K562 (cell line): ENCODE results near the gene BIRC5. TPM values are rescaled to one million over a fixed set of nuclear protein-coding genes. Genes with fewer than 3 reads are reported as not detected.
A peak's percentile ranks its signal among the peaks of the same experiment; 100 is the strongest.

ENCODE experiments used
- CHD1 ChIP-seq: fragments of 200-600 bp; sonication (generic); IDR thresholded peaks from one replicate; pipeline ENCODE4 v1.6.1; 2012; ENCODE audit warnings: mild to moderate bottlenecking, moderate library complexity, low read length, inconsistent platforms
- LCOR ChIP-seq: sonication (generic); formaldehyde crosslinking; IDR thresholded peaks from 2 replicates; pipeline ENCODE4 v1.8.0; 2022; ENCODE audit warnings: mild to moderate bottlenecking, missing genetic modification reagents
- MGA ChIP-seq: fragments of 450-650 bp; IDR thresholded peaks from 2 replicates; pipeline ENCODE4 v1.6.1; 2016; ENCODE audit warnings: mild to moderate bottlenecking, moderate library complexity
- SMARCC2 ChIP-seq: fragments of 450-650 bp; IDR thresholded peaks from 2 replicates; pipeline ENCODE4 v1.6.1; 2017; ENCODE audit warnings: antibody characterized with exemption, moderate library complexity, mild to moderate bottlenecking, low read depth
- ZNF263 ChIP-seq: sonication (generic); formaldehyde crosslinking; IDR thresholded peaks from 2 replicates; pipeline ENCODE4 v1.8.0; 2022; ENCODE audit warnings: mild to moderate bottlenecking, missing genetic modification reagents, borderline replicate concordance
- ZNF318 ChIP-seq, 2 experiments: fragments of 450-650 bp; IDR thresholded peaks; 2 replicates each; pipeline ENCODE4 v1.6.1; 2016; ENCODE audit warnings: mild to moderate bottlenecking in 2 of 2, borderline replicate concordance in 1 of 2, low read depth in 1 of 2, moderate library complexity in 1 of 2
- ZNF551 ChIP-seq: fragments of 250-450 bp; sonication (Bioruptor Pico); IDR thresholded peaks from 2 replicates; pipeline ENCODE4 v1.5.0; 2021; ENCODE audit warnings: mild to moderate bottlenecking, moderate library complexity
- polyA plus RNA-seq, 8 experiments: library from polyadenylated mRNA; depleted of rRNA in 4 of 8; stranded (reverse) in 5 of 8; unstranded in 3 of 8; fragments of >200 nt; fragmentation: Nextera tagmentation in 2 of 8; fragmentation: Illumina TruSeq in 1 of 8; extraction: Ambion mirVana in 2 of 8; extraction: Trizol in 1 of 8; gene quantifications; 2 replicates each; pipeline versions ENCODE4 v1.2.1 to v1.2.3, GENCODE V29; 2011 to 2014; ENCODE audit warnings: inconsistent platforms in 1 of 8, missing spikeins in 1 of 8
- total RNA-seq, 7 experiments: library from RNA; depleted of rRNA in 6 of 7; stranded (reverse); fragments of >200 nt in 6 of 7; fragmentation: Illumina TruSeq in 2 of 7; extraction: Trizol in 2 of 7; gene quantifications; 2 replicates each; pipeline versions ENCODE4 v1.2.1 to v1.2.3, GENCODE V29; 2011 to 2021; ENCODE audit warnings: low replicate concordance in 1 of 7

Gene BIRC5
- total and polyA plus RNA-seq, 9 of the 15 experiments (the other 6 are each of a cell fraction or from before 2014, with no cell fraction given) = 64.4 to 140 (median 101) TPM

GRCh38 chr17:78263063-78263735, 49.1 kb downstream of the BIRC5 start (continued):
- TF ChIP-seq ZNF318 (IDR thresholded peaks at IDR 0.05; ENCODE audit: borderline replicate concordance in 1 of 2, low read depth in 1 of 2) (no peak), MGA (peak; percentile 85), ZNF263 (no peak; the same call in 1 of the 2 replicates), ZNF551 (CRISPR knock-in tag) (no peak), CHD1 (peak; percentile 63), LCOR (CRISPR knock-in tag) (no peak), SMARCC2 (no peak)
